GM13976 (cell line): ENCODE measurements around the gene PLEKHA8.

Experiments
- DNase-seq: peaks from one replicate; pipeline ENCODE4 v3.0.0; 2012; ENCODE audit warnings: low spot score
- CTCF ChIP-seq: IDR thresholded peaks from 2 replicates; pipeline ENCODE4 v1.5.1; 2012; ENCODE audit warnings: borderline replicate concordance, mild to moderate bottlenecking; ENCODE audit not compliant: insufficient read depth; ENCODE audit errors: extremely low read depth, missing control alignments, control extremely low read depth
- in situ Hi-C: fragments of 300-500 bp; cut with MboI; formaldehyde crosslinking; loops from one replicate; pipeline ENCODE4 v1.12.0; 2022; ENCODE audit warnings: low sequenced_read_pairs, mixed read lengths, inconsistent platforms; ENCODE audit not compliant: unreplicated experiment

PLEKHA8 gene

DNA sequence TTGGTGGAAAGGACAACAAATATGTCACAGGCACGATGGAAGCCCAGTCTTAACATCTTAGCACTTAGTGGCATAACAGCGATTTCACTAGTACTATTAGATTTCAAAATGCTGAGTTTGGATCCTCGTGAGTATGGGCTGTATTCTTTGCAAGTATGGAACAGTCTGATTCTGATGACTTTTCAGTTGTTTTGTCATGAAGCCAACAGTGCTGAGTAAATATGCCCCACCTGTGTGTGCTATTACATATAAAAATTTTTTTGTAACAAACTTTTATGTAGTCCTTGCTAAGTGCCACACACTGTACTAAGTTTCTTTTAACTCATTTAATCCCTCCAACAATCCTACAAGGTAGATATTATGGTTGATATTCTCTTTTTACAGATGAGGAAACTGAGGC, 137.4 kb downstream of the PLEKHA8 start:
- DNase-seq = no peak
- TF ChIP-seq CTCF = no peak
- in situ Hi-C loops = loop anchor here (25.0 kb wide), 2 partner anchors 247 to 397 kb away; no protein-coding TSS in a partner anchor

DNA sequence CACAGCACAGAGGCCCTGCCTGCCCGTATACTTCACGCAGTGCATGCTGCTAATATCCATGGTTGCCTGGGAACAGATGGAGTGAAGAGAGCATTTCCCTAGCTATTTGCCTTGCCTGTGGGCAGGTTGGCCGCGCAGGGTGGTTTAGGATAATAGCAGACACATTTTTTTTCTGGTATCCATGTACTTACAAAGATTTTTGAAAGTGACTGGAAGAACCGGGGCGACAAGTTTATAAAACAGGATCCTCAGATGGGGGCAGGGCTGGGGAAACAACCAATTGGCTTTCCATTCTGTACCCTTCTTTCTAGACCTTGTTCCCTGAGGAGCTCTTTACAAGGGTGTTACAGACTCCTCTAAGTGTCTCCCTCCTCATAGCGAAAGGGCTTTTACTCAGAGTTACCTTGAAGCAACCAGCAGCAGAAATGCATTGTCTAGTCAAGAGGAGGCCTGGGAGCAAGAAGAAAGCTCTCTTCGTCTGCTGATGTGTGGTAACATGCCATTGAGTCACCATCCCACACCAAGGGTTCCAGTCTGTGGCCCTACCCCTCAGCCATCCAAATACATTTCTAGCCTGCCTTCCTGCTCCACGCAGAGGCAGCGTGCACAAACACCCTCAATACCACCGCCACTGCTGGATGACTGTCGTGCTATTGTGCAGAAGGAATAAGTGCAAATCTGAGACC, 138.1 kb downstream of the PLEKHA8 start:
- in situ Hi-C loops = loop anchor here (25.0 kb wide), 2 partner anchors 246 to 396 kb away; no protein-coding TSS in a partner anchor
- TF ChIP-seq CTCF = no peak
- DNase-seq = no peak

- no peak for DNase-seq
- TF ChIP-seq CTCF = no peak
- in situ Hi-C loops = loop anchor here (25.0 kb wide), 2 partner anchors 245 to 395 kb away; no protein-coding TSS in a partner anchor
Observed at GRCh38 chr7:30166841-30167235, 138.6 kb downstream of the PLEKHA8 start.

DNA sequence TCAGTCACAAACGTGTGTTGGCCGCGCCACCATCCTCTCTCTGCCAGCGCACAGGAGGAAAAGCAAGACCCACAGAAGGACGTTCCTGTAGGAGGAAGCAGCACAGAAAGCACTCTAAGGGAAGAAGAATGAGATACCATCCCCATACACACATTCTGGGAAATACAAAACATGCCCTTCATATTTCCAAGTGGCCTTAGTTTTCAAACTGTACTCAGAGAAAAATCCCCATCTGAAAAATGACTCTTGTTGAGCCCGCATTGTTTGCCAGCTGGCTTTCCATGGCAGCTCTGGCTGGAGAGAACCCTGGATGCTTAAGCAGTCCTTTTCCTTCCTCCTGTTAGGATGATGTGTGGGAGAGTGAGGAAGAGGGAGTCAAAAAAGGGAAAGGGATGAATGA, 139.7 kb downstream of the PLEKHA8 start:
- in situ Hi-C loops = loop anchor here (25.0 kb wide), 2 partner anchors 244 to 394 kb away; no protein-coding TSS in a partner anchor
- DNase-seq = no peak
- no peak for TF ChIP-seq CTCF

DNA sequence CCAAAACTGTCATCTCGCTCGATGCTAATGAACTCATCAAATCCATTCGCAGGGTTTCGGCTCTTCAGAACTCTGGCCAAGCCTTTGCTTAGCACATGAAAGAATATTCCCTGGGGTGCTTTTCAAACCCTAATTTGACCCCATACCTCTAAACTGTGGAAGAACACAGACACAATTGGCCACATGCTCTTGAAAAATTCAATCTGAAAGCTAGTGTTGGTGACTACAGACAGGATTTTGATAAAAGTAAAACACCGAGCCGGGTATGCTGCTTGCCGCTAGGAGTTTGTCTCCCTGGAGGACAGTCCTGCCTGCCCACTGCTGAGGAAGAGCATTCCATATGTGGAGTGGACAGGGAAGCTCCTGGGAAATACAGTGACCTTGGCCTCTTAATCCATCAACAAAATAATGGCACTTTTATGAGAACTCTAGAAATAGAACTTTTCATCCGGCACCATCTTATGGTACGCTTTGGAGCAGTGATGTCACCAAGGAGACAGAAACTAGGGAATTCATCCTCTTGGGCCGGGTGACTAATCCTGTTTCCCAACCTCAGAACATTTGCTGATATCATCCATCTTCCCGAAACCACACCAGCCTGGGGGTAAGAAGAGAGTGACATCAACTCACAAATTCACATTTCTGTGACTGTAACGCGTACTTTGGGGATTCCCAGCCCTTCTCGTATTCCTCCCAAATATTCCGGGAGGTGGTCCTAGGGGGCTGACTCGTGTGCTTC, 140.8 kb downstream of the PLEKHA8 start:
- DNase-seq = no peak
- in situ Hi-C loops = loop anchor here (25.0 kb wide), 2 partner anchors 243 to 393 kb away; no protein-coding TSS in a partner anchor
- no peak for TF ChIP-seq CTCF

DNA sequence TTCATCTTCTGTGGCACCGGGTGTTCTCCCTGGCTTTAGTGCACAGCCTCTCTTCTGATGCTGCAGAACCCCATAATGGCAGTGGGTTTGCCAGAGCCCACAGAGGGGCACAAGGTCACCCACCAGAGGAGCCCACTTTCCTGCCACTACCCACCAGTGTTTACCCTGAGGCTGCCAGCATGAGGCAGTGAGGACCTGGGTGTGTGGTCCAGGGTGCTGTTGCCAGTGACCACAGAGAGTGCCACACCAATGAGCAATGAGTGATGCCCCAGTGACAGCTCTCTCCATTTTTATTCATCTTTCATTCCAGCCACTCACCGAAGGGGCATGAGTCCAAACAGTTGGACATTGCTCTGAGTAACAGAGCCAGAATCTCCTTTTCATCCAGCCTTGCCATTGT, 141.4 kb downstream of the PLEKHA8 start:
- no peak for TF ChIP-seq CTCF
- DNase-seq = no peak
- in situ Hi-C loops = loop anchor here (25.0 kb wide), 2 partner anchors 243 to 393 kb away; no protein-coding TSS in a partner anchor
